Stimulated activated CD4-positive, alpha-beta T cell treated with anti-CD3 and anti-CD28 coated beads, Interleukin-15, amount 100 ng/mL, for 1 hour (primary cell): Measurements from ENCODE around the gene ABHD12B.
"Not testable (repeated sequence)": the region's sequence is repeated elsewhere in the genome, so short reads cannot be mapped to it uniquely, and the experiment has no call there.

Source experiments
- DNase-seq, 2 donors: peaks; one replicate each; pipeline ENCODE4 v3.0.0-alpha.2; 2020; ENCODE audit warnings: low read depth in 1 of 2, low spot score in 1 of 2

ABHD12B gene

GRCh38 chr14:50932592-50933495 is 61.0 kb downstream of the ABHD12B start:
- no peak for DNase-seq

GRCh38 chr14:50935126-50936015 is 63.5 kb downstream of the ABHD12B start:
- DNase-seq: no peak

- DNase-seq: no peak
These were observed 64.1 kb downstream of the ABHD12B start for GRCh38 chr14:50936016-50936340.

- no peak for DNase-seq
These were observed 65.0 kb downstream of the ABHD12B start for GRCh38 chr14:50936882-50937281.

GRCh38 chr14:50937325-50937724 is 65.5 kb downstream of the ABHD12B start:
- no peak for DNase-seq

GRCh38 chr14:50937800-50938199 is 65.9 kb downstream of the ABHD12B start:
- no peak for DNase-seq

GRCh38 chr14:50941151-50941550 is 69.3 kb downstream of the ABHD12B start:
- DNase-seq: no peak

- DNase-seq: not testable (repeated sequence)
These were observed 69.8 kb downstream of the ABHD12B start for GRCh38 chr14:50941638-50942037.

- DNase-seq: no peak
These were observed 71.5 kb downstream of the ABHD12B start for GRCh38 chr14:50943261-50943942.

- peak in 1 of 2 donors; percentile 16 for DNase-seq
These were observed 72.2 kb downstream of the ABHD12B start, which contains the start of gene PYGL for GRCh38 chr14:50943943-50944646. Gene PYGL (minus strand): TSS chr14:50944483. CDS start chr14:50944403, 80 bp downstream.

GRCh38 chr14:50944647-50945413 is 73.0 kb downstream of the ABHD12B start:
- no peak for DNase-seq

- no peak for DNase-seq
These were observed 74.5 kb downstream of the ABHD12B start for GRCh38 chr14:50946234-50946935.

GRCh38 chr14:50947446-50947845 is 75.6 kb downstream of the ABHD12B start:
- no peak for DNase-seq

GRCh38 chr14:50948205-50948604 is 76.4 kb downstream of the ABHD12B start:
- no peak for DNase-seq

- no peak for DNase-seq
These were observed 79.2 kb downstream of the ABHD12B start for GRCh38 chr14:50951032-50951431.

GRCh38 chr14:50953502-50953901 is 81.6 kb downstream of the ABHD12B start:
- DNase-seq: no peak
